Measurements from ENCODE around the gene CCDC60.

DNA sequence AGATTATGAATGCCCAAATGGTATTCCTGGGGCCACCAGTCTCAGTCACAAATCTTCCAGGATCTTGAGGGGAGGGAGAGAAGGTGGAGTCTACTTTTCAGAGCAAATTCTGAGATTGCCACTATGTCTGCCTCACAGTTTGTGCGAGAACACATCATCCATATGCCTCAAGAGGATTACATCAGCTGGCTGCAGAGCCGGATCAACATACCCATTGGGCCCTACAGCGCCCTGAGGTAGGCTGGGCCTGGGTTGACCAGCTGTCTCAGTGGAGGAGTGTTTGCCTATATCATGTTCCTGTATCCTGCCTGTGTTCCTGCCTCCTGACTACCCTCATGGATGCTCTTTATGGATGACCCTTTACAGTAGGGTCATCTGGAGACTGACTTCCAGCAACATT, 205.9 kb downstream of the CCDC60 start:
- TF ChIP-seq EZH2phosphoT487 (IDR thresholded peaks at IDR 0.05; ENCODE audit: insufficient read depth, low read depth): no peak
- no peak for TF ChIP-seq EZH2 (IDR thresholded peaks at IDR 0.05; ENCODE audit: insufficient read depth, poor library complexity, severe bottlenecking)

Measured in GM23248 (cell line).